HG03196 (cell line): ENCODE results near the gene EFHC2.

Source experiments
- ATAC-seq: cut with Tn5 transposase; IDR thresholded peaks from one replicate; pipeline ENCODE4 v1.9.1; 2021; ENCODE audit not compliant: unreplicated experiment

Gene EFHC2

GRCh38 chrX:44343412-44344141 is at the start of gene EFHC2:
EFHC2 (minus strand) TSS chrX:44343672; CDS start chrX:44343588, 84 bp downstream.
- ATAC-seq: no peak

- ATAC-seq: no peak
Measured at GRCh38 chrX:44392767-44393166, 49.3 kb upstream of the EFHC2 start.

GRCh38 chrX:44384688-44385338 is 41.3 kb upstream of the EFHC2 start:
- no peak for ATAC-seq

- ATAC-seq: no peak
Measured at GRCh38 chrX:44382871-44383270, 39.4 kb upstream of the EFHC2 start.

GRCh38 chrX:44352758-44353157 is 9.3 kb upstream of the EFHC2 start:
- ATAC-seq: no peak

GRCh38 chrX:44349561-44349960 is 6.1 kb upstream of the EFHC2 start:
- no peak for ATAC-seq

- no peak for ATAC-seq
Measured at GRCh38 chrX:44344687-44345086, 1.2 kb upstream of the EFHC2 start.

- ATAC-seq: no peak
Measured at GRCh38 chrX:44344194-44344593, 722 bp upstream of the EFHC2 start.

GRCh38 chrX:44342866-44343265 is 606 bp downstream of the EFHC2 start:
- no peak for ATAC-seq

- no peak for ATAC-seq
Measured at GRCh38 chrX:44338361-44338760, 5.1 kb downstream of the EFHC2 start.

GRCh38 chrX:44332437-44332836 is 11.0 kb downstream of the EFHC2 start:
- no peak for ATAC-seq

GRCh38 chrX:44330227-44330626 is 13.2 kb downstream of the EFHC2 start:
- ATAC-seq: no peak

GRCh38 chrX:44319550-44319949 is 23.9 kb downstream of the EFHC2 start:
- no peak for ATAC-seq

- ATAC-seq: no peak
Measured at GRCh38 chrX:44317181-44317580, 26.3 kb downstream of the EFHC2 start.

GRCh38 chrX:44314808-44315207 is 28.7 kb downstream of the EFHC2 start:
- no peak for ATAC-seq

GRCh38 chrX:44314259-44314734 is 29.2 kb downstream of the EFHC2 start:
- no peak for ATAC-seq

- ATAC-seq: no peak
Measured at GRCh38 chrX:44312421-44312820, 31.1 kb downstream of the EFHC2 start.

- no peak for ATAC-seq
Measured at GRCh38 chrX:44310227-44310626, 33.2 kb downstream of the EFHC2 start.

- ATAC-seq: no peak
Measured at GRCh38 chrX:44308869-44309268, 34.6 kb downstream of the EFHC2 start.

GRCh38 chrX:44306356-44306755 is 37.1 kb downstream of the EFHC2 start:
- no peak for ATAC-seq

- ATAC-seq: no peak
Measured at GRCh38 chrX:44305921-44306320, 37.6 kb downstream of the EFHC2 start.

GRCh38 chrX:44303119-44303518 is 40.4 kb downstream of the EFHC2 start:
- no peak for ATAC-seq

GRCh38 chrX:44299177-44299576 is 44.3 kb downstream of the EFHC2 start:
- ATAC-seq: no peak
